ENCODE results near the gene PARP12. TPM values are rescaled to one million over a fixed set of nuclear protein-coding genes. Genes with fewer than 3 reads are reported as not detected.

PARP12 gene
- total and polyA plus RNA-seq, 2 of the 13 experiments (the other 11 are each of a cell fraction or from before 2014, with no cell fraction given): 15.5 to 35.2 TPM

- peak; percentile 87; the same call in 1 of the 2 replicates for TF ChIP-seq ZNF670 (CRISPR knock-in tag; IDR thresholded peaks at IDR 0.05; ENCODE audit: borderline replicate concordance)
- no peak for TF ChIP-seq HCFC1 (IDR thresholded peaks at IDR 0.05; ENCODE audit: low read depth, low read length)
- no peak for TF ChIP-seq ZNF629 (CRISPR knock-in tag; conservative IDR thresholded peaks at IDR 0.05)
- TF ChIP-seq ZNF652 (CRISPR knock-in tag; IDR thresholded peaks at IDR 0.05; ENCODE audit: borderline replicate concordance, low read depth): no peak
- TF ChIP-seq ZNF660 (CRISPR knock-in tag; IDR thresholded peaks at IDR 0.05; ENCODE audit: borderline replicate concordance, low read depth): no peak
- TF ChIP-seq SMC3 (IDR thresholded peaks at IDR 0.05; ENCODE audit: low read length): no peak
- TF ChIP-seq FLYWCH1 (CRISPR knock-in tag; IDR thresholded peaks at IDR 0.05): no peak
- TF ChIP-seq, protein P1, sequence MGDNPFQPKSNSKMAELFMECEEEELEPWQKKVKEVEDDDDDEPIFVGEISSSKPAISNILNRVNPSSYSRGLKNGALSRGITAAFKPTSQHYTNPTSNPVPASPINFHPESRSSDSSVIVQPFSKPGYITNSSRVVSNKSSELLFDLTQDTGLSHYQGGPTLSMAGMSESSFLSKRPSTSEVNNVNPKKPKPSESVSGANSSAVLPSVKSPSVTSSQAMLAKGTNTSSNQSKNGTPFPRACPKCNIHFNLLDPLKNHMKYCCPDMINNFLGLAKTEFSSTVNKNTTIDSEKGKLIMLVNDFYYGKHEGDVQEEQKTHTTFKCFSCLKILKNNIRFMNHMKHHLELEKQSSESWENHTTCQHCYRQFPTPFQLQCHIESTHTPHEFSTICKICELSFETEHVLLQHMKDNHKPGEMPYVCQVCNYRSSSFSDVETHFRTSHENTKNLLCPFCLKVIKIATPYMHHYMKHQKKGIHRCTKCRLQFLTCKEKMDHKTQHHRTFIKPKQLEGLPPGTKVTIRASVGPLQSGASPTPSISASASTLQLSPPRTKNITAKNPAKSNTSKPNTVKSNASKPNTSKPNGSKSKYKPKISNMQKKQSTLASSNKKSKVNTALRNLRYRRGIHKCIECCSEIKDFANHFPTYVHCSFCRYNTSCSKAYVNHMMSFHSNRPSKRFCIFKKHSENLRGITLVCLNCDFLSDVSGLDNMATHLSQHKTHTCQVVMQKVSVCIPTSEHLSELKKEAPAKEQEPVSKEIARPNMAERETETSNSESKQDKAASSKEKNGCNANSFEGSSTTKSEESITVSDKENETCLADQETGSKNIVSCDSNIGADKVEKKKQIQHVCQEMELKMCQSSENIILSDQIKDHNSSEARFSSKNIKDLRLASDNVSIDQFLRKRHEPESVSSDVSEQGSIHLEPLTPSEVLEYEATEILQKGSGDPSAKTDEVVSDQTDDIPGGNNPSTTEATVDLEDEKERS (CRISPR knock-in tag; IDR thresholded peaks at IDR 0.05): no peak
- TF ChIP-seq MLLT10 (CRISPR knock-in tag; IDR thresholded peaks at IDR 0.05): no peak
- TF ChIP-seq, protein P2, sequence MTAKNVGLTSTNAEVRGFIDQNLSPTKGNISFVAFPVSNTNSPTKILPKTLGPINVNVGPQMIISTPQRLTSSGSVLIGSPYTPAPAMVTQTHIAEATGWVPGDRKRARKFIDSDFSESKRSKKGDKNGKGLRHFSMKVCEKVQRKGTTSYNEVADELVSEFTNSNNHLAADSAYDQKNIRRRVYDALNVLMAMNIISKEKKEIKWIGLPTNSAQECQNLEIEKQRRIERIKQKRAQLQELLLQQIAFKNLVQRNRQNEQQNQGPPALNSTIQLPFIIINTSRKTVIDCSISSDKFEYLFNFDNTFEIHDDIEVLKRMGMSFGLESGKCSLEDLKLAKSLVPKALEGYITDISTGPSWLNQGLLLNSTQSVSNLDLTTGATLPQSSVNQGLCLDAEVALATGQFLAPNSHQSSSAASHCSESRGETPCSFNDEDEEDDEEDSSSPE (CRISPR knock-in tag; IDR thresholded peaks at IDR 0.05): peak; percentile 40
- TF ChIP-seq FOXC1 (CRISPR knock-in tag; IDR thresholded peaks at IDR 0.05; ENCODE audit: borderline replicate concordance): peak; percentile 57; the same call in 1 of the 2 replicates
- TF ChIP-seq, protein P3, sequence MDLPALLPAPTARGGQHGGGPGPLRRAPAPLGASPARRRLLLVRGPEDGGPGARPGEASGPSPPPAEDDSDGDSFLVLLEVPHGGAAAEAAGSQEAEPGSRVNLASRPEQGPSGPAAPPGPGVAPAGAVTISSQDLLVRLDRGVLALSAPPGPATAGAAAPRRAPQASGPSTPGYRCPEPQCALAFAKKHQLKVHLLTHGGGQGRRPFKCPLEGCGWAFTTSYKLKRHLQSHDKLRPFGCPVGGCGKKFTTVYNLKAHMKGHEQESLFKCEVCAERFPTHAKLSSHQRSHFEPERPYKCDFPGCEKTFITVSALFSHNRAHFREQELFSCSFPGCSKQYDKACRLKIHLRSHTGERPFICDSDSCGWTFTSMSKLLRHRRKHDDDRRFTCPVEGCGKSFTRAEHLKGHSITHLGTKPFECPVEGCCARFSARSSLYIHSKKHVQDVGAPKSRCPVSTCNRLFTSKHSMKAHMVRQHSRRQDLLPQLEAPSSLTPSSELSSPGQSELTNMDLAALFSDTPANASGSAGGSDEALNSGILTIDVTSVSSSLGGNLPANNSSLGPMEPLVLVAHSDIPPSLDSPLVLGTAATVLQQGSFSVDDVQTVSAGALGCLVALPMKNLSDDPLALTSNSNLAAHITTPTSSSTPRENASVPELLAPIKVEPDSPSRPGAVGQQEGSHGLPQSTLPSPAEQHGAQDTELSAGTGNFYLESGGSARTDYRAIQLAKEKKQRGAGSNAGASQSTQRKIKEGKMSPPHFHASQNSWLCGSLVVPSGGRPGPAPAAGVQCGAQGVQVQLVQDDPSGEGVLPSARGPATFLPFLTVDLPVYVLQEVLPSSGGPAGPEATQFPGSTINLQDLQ (CRISPR knock-in tag; IDR thresholded peaks at IDR 0.05): no peak
- peak; percentile 62 for TF ChIP-seq RAD21 (CRISPR knock-in tag; IDR thresholded peaks at IDR 0.05)
- peak; percentile 64 for TF ChIP-seq TBX2 (CRISPR knock-in tag; IDR thresholded peaks at IDR 0.05; ENCODE audit: borderline replicate concordance)
- TF ChIP-seq TCF7 (IDR thresholded peaks at IDR 0.05; ENCODE audit: low read depth): no peak
- peak; percentile 52; the same call in 1 of the 2 replicates for TF ChIP-seq KLF12 (CRISPR knock-in tag; IDR thresholded peaks at IDR 0.05; ENCODE audit: borderline replicate concordance)
- no peak for TF ChIP-seq RBM39 (IDR thresholded peaks at IDR 0.05; ENCODE audit: low read depth, low read length, poor library complexity, severe bottlenecking)
- peak; percentile 61 for TF ChIP-seq GMEB1 (CRISPR knock-in tag; IDR thresholded peaks at IDR 0.05; ENCODE audit: borderline replicate concordance)
- no peak for TF ChIP-seq ZBTB7A (CRISPR knock-in tag; IDR thresholded peaks at IDR 0.05)
Observed at GRCh38 chr7:140062528-140063299, at the start of gene PARP12 (continued).
